Esophagus squamous epithelium (tissue), 4 donors: Measurements from ENCODE around the gene SH3YL1.

Experiments used
- POLR2A ChIP-seq, 4 donors: fragments of 450-650 bp; IDR thresholded peaks; one replicate each; pipeline ENCODE4 v1.6.1; 2017; ENCODE audit warnings: antibody characterized with exemption in 4 of 4, mild to moderate bottlenecking in 4 of 4, moderate library complexity in 3 of 4
- TF ChIP-seq, protein P1 (sequence below), 6 experiments: fragments of 450-650 bp in 4 of 6; fragments of 200-600 bp in 2 of 6; sonication (generic) in 2 of 6; IDR thresholded peaks; one replicate each; pipeline ENCODE4 v1.5.1; 2016 to 2019; ENCODE audit warnings: antibody characterized with exemption in 6 of 6, mild to moderate bottlenecking in 4 of 6, moderate library complexity in 4 of 6

- TF ChIP-seq, protein P1, sequence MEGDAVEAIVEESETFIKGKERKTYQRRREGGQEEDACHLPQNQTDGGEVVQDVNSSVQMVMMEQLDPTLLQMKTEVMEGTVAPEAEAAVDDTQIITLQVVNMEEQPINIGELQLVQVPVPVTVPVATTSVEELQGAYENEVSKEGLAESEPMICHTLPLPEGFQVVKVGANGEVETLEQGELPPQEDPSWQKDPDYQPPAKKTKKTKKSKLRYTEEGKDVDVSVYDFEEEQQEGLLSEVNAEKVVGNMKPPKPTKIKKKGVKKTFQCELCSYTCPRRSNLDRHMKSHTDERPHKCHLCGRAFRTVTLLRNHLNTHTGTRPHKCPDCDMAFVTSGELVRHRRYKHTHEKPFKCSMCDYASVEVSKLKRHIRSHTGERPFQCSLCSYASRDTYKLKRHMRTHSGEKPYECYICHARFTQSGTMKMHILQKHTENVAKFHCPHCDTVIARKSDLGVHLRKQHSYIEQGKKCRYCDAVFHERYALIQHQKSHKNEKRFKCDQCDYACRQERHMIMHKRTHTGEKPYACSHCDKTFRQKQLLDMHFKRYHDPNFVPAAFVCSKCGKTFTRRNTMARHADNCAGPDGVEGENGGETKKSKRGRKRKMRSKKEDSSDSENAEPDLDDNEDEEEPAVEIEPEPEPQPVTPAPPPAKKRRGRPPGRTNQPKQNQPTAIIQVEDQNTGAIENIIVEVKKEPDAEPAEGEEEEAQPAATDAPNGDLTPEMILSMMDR (IDR thresholded peaks at IDR 0.05), result no peak
- no peak for TF ChIP-seq POLR2A (IDR thresholded peaks at IDR 0.05)
Measured at GRCh38 chr2:223971-224760, 39.7 kb downstream of the SH3YL1 start.
